Activated CD8-positive, alpha-beta memory T cell treated with anti-CD3 and anti-CD28 coated beads, Interleukin-2, amount 50 U/mL, for 1 hour (primary cell): Measurements from ENCODE around the gene PAX8.

Source experiments
- DNase-seq: peaks from one replicate; pipeline ENCODE4 v3.0.0-alpha.2; 2020; ENCODE audit errors: extremely low read depth

Gene PAX8

DNA sequence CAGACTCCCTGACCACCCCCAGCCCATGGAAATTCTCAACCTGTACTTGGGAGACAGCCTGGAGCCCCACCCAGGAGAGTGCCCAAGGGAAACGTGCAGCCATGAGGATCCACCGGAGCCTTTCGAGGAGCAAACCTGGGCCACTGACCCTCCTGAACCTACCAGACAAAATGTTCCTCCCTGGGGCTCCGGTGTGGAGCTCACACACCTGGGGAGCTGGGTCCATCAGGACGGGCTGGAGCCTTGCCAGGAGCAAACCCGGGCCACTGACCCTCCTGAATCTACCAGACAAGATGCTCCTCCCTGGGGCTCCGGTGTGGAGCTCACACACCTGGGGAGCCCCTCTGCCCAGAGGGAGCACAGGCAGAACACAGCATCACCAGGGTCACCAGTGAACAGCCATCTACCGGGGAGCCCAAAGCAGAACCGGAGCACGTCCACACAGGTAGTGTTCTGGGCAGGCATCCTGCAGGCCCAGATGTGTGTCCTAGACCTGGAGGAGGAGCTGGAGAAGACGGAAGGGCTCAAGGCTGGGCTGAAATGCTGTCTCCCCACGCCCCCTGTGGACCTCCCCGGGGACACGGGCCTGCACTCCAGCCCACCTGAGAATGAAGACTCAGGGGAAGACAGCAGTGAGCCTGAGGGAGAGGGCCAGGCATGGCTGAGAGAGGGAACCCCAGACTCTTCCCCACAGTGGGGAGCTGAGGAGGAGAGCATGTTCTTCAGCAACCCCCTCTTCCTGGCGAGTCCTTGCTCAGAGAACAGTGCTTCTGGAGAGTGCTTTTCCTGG, 96.1 kb downstream of the PAX8 start:
- no peak for DNase-seq

DNA sequence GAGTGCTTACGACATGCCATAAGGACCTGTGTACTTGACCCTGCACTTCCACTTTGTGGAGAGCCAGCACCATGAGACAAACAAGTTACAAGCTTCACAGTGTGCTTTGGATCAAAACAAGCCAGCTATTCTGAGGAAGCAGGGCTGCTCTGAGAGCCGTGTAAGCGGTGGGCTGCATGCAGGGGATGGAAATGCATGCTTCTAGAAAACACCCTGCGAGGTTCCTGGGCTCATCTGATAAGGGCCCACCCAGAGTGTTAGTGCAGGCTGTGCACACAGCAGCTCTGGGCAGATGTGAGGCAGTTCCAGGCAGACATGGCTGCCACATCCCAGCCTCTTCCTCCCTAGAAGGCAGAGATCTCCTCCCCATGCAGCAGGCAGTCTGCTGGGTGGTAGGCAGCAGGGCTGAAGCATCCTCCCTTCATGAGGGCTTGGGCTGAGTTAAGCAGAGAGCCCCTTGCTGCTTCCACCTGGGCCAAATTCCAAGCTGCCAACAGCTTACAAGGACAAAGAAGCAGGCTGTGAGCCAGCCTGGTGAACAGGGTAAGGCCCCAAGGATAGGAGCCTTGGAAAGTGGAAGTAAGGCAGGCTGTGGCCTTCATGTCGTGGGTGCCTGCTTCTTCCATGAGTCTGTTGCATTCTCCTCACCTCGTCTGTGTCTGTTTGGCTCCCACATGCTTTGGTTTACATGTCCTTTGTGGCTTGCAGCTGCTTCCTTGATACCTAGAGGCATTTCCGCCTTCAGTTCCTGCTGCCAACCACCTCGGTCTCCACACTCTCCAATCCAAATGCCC, 97.3 kb downstream of the PAX8 start:
- DNase-seq = no peak

DNA sequence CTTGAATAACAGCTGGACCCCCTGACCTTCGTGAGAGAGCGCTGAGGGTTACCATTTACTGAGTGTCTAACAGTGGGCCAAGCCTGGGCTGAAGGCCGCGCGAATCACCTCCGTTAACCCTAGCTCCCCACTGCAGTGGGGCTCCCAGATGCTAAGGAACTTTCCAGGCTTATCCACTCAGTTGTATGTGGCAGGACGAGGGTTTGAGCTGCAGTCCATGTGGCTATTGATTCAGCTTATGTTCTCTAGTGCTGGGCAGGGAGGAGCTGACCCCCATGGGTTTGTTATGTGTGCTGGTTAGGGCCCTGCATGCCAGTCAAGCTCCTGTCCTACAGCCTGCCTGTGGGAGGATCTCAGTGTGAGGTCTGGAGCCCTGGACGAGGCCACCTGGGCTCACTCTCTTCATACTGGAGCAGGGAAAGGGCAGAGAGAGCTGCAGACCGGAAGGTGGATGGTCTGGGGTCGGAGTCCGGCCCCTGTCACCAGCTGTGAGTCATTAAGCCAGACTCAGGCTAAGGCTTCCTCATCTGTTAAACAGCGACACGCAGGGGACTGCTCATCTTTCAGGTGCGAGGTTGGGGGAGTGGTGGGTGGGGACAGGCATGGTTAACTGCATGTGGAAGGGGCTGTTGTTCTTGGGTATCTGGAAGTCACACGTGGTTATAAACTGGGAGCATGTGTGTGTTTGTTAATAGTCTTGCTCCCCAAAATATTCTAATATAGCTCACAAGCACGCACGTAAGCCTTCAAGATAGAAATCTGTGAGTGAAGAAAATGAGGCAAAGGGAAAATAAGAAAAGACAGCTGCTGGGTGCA, 98.4 kb downstream of the PAX8 start:
- no peak for DNase-seq

DNA sequence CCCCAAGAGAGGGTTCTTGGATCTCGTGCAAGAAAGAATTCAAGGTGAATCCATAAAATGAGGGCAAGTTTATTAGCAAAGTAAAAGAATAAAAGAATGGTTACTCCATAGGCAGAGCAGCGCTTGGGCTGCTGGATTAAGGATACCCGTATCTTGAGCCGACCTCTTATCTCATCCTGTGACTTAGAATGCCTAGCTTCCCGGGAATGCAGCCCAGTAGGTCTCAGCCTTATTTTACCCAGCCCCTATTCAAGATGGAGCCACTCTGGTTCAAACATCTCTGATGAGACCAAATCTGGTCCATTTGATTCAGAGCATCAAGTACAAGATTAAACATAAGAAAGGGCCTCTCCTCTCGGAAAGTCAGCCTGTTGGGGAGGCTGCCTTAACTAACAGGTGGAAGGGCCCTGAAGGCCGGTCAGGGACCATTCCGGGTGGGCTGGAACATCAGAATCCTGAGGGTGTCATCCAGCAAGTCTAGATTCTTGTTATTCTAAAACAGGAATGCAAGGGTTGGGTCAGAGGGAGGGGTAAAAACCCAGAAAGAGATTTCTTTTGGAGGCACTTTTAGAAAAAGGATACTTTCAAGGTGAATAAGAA, 99.2 kb downstream of the PAX8 start:
- no peak for DNase-seq

DNA sequence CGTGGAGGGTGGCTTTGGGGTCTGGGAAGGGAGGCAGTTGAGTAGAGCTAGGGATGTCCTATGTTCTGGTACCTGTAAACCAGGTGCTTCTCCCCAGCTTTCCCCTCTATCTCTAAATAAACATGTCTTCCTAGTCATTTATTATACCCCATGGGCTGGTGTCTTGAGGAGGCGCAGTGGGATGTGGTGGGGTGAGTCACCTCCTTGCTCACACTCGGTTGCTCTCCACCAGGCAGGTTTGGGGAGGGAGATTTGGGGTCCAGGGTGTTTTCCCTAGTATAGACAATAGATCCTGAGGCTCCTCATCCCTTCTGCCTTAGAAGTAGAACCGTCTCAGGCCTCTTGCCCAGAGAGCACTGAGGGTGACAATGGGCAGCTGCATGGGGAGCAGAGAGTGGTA, 99.8 kb downstream of the PAX8 start:
- no peak for DNase-seq

DNA sequence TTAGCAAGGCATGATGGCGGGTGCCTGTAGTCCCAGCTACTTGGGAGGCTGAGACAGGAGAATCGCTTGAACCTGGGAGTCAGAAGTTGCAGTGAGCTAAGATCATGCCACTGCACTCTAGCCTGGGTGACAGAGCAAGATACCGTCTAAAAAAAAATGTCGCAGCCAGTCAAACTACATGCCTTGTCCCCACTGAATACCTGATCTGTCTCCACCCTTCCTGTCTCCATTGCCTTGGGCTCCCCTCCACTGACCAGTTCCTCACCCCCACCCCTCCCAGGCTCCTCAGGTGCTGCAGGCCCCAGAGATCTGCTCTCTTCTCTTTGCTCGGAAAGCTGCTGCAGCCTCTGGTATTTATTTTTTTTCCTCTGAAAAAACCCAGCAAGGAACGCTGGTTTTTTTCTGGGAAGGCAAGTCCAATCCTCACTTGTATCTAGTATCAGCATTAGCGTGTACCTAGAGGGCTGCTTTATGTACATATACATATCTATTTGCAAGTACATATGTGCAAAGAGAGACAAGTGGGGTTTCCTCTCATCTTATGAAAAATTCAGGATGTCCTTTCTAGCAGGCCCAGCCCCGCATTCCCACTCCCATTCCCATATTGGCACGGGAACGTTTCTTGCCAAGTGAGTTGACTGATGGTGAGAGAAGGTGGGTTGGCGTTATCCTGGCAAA, 100.5 kb downstream of the PAX8 start:
- DNase-seq = no peak

DNA sequence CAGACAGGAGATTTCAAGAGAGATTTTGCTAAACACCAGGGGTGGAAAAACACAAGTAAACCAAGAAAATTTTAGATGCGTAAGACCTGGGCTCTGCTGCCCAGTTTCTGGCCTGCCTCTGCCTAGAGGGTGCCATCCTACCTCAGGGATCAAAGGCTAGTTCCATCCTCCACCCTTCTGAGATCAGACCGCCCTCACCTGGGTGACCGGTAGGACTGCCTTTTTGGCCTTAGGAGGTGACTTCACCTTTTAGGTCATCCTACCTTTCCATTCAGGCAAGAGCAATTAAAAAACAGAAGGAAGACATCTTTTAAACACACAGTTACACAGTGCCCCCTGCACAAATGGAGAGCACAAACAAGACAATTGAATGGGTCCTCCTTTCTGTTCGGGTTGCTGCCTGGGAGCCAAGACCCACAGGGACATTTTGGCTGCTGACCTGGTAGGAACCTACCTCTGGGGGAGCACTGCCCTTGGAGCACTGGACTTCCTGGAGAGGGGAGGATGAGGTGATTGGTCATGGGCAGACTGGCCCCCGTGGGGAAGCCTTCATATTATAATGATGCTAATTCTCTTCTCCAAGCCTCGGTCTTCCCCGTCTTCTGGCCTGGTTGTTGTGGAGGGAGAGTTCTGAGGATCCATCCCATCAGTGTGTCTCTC, 101.9 kb downstream of the PAX8 start:
- no peak for DNase-seq

DNA sequence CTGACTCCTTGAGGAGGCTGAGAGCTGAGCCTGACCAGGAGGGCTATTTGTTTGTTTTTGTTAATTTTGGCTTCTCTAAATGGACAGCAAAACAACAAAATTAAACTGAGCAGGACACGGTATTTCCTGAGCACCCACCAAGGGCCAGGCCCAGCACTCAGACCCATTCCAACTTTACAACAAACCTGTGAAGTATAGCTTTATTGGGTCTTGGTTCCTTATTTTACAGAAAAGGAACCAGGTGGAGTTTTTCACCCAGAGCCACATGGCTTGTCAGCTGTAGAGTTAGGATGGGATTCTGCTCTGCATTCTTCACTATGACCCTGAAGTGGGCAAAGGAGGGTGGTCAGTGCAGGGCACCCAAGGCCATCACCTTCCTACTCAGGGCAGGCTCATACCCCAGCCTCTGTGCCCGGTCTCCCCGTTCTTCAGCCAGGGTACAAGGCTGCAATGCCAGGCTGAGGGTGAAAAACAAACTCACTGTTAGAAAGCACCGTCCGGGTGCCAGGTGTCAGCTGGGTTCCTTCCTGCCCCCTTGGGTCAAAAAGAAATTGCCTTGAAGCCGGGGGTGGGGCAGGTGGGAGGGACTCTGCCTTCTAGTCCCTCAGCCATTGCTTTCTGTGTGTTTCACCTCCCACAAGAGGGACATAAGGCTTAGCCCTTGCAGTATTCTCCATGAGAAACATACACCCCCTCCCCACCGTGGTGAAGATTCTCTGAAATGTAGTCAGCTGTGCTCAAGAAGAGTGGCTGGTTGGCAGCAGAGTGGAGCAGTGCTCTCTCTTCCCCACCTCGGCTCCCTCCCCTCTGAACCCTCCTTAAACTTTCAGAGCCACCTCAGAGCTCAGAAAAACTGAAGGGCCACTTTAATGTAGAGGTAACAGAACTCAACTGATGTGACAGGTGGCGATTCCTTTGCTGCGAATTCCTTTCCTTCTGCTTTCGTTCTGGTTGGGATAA, 102.7 kb downstream of the PAX8 start:
- no peak for DNase-seq

DNA sequence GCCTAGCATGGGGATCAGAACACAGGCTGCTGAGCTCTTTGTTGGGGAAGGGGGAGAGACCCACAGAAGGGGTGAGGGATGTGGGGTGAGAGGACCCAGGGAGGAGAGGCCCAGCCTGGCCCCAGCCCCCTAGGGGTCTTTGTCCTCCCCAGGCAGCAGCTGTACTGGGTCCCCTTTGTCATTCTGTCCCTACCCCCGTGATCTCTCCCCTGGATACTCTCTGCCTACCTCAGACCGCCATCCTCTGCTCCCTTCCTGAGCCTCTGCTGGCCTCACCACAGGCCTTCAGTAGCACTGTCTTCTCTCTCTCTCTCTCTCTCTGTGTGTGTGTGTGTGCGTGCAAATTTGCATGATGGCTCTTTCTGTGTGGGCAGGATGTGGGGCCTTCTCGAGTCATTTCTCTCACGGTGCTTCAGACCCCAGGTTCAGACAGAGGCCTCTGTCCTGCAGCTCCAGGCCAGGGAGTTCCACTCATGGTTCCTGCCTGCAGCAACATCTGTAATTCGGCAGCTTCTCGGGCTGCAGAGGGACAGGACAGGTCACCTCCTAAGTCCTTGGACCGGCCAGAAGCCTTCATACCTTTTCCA, 103.6 kb downstream of the PAX8 start:
- no peak for DNase-seq

DNA sequence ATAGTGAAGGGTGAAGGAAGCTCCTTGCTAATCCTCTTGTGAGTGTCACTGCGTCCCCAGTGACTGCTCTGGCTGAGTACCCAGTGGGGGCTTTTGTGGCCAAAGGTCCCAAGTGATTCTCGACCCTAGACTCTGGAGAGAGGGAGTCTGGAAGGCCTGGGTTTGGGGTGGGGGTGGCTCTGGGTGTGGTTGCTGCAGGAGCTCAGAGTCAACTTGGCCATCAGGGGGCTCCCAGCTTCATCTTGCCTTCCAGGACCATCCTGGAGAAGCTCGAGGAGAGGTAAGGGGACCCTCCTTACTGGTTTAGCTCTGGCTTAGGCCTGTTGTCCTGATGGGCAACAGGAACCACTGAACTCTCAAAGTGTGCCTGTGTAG, 104.4 kb downstream of the PAX8 start:
- DNase-seq = no peak

DNA sequence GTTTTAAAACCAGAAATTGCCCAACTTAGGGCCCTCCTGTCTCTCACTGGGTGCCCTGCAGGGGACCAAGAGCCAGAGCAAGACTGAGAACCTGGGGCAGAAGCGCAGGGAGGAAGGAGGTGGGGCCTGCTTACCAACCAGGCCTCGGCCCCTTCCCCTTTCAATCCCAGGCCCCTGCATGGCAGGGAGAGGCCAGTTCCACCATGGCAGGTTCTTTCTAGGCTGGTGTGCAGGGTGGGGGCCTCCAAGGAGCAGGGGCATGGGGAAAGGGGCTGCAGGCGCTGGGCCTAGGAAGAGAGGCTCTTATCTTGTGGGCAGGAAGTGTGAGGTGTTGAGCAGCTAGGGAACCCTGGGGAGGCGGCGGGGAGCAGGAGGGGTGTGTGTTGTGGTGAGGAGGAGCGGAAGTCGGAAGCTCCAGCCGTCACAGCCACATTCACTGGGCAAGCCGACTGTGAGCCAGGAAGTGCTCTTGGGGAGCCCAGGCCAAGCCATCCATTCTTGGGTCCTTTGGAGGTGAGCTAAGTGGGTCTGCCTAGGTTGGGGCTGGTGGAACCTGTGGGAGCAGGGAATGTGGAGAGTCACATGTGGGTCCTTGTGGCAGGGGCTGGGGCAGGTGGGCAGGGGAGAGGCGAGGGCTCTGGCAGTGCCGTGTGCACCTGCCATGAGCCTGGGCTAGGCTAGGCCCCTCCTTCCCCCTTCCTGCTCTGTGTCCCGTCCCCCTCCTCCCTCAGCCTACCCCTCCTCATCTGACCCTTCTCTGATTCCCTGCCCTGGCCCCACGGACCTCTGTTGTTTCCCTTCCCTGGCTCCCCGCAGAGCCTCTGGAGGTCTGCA, 105.0 kb downstream of the PAX8 start, which contains the start of gene PSD4:
Gene PSD4, plus strand, starts transcription at position 430 of the 834 bp plus-strand sequence. CDS start 8,486 bp downstream, outside the sequence.
- DNase-seq = peak; percentile 78

DNA sequence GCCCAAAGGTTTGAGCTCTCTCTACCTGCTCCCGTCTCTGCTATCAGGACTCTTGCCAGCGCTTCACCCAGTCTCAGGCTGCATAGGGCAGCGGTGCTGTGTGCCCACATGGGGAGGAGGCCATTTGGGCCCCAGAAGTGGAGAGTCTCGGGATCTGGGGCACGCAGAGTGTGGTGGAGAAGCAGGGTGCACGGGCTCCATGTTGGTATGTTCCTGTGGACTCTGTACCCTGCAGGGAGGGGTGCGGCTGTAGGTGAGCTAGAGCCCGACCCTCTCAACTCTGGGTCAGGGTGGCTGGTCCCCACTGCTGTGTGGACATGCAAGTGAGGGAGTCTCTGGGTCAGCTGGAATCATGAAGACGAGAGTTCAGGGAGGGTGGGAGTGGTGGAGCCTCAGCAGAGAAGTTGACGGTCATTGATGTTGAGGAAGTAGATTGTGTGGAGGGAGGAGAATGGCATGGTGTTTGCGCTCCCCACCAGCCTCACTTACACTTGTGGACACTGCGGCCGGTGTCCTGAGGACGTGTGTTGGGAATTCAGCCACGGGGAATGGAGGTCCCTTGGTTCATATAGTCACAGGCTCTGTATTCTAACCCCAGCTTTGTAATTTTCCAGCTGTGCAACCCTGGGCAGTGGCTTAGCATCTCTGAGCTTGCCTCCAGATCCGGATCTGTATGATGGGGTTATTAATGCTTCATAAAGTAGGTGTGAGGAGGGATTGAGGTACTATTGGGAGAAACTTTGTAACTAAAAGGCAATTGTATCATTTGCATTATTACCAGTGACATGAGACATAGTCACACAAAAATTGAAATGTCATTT, 105.8 kb downstream of the PAX8 start:
- no peak for DNase-seq

DNA sequence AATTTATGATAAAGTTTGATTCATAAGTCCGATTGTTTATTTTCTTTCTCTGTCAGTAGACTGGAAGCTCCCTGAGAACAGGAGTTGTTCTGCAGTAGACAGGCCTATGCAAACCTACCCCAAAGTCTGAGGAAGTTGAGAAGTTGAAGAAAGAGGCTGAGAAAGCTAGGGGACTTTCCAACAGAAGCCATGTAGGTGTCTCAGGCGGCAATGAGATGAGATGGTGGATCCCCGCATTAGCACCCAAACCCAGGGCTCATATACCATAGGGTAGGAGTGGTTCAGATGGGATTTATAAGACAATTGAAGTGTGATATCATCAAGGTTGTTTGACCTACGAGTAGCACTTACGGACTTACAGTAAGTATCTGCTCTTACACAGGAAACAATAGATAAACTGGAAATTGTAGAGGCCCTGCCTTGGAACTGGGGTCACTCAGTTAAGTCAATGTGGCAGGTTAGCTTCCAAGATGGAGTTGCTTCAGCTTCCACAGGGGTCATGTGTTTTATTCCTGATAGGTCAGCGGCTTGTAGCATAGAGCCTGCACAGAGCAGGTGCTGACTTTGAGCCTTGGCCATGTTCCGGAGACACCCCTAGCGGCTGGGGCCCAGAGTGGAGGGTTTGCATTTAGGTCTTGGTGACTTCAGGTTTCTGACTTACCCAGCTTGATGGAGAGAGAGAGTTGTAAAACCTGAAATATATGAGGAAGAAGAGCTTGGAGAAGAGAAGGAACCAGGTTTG, 107.2 kb downstream of the PAX8 start:
- no peak for DNase-seq

DNA sequence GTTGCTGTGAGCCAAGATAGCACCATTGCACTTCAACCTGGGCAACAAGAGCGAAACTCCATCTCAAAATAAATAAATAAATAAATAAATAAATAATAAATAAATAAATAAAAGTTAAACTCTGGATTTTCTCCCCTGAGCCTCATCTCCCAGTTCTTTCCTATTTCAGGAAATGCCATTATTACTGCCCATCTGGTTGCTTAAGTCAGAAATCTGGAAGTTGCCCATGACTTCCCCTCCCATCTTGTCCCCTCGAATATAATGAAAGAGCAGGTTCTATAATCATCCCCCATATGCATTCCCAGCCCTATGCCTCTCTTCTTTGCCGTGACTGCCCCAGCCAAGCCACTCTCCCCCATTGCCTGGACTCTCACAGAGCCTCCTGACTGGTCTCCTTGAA, 109.1 kb downstream of the PAX8 start:
- no peak for DNase-seq

DNA sequence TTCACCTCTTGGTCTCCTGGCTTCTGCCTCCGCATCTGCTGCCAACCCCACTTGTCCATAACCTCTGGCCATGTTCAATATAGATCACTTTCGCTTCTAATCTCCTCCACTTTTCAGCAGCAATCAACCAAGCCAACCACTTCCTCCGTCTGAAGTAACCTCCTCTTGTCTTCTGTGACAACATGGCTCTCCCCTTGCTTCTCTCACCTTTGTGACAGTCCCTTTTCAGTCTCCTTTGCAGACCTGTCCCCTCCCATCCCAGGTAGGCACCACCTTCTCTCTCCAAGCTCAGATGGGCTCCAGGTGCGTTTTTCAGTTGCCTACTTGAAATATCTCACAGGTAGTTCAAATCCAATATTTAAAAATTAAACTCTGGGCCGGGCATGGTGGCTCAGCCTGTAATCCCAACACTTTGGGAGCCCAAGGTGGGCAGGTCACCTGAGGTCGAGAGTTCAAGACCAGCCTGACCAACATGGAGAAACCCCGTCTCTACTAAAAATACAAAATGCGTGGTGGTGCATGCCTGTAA, 109.7 kb downstream of the PAX8 start:
- no peak for DNase-seq

DNA sequence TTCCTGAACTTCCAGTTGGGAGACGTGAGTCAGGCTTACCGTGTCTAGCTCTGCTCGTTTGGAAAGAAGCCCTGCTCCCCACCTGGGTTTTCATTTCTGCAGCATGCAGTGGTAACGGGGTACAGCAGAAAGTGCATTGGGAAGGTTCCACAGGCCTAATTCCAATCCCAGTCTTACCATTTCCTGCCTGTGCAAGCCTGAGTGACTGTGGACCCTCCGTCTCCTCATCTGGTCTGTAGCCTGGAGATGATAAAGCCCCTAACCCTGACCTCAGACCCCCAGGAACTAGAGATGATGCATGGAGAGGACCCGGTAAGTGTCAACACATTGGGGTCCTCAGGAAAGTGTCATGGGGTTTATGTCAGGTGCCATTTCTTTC, 110.8 kb downstream of the PAX8 start:
- no peak for DNase-seq
